Smooth muscle cell (in vitro differentiated cells): Measurements from ENCODE around the gene CACNA2D3. TPM values are rescaled to one million over a fixed set of nuclear protein-coding genes. Genes with fewer than 3 reads are reported as not detected.

Experiments
- DNase-seq: peaks from one replicate; lab custom pipeline; 2025; ENCODE audit not compliant: unreplicated experiment; lab: John Stamatoyannopoulos, UW
- H2AFZ ChIP-seq: fragments of 200-600 bp; sonication (generic); 2 replicates; pipeline ENCODE4 v1.6.0; 2016; ENCODE audit warnings: antibody characterized with exemption, low read depth, mild to moderate bottlenecking
- H3F3A ChIP-seq: fragments of 200-600 bp; sonication (generic); 2 replicates; pipeline ENCODE4 v1.6.0; 2017; ENCODE audit warnings: antibody characterized with exemption, low read depth
- H3K27ac ChIP-seq: fragments of 200-600 bp; sonication (generic); 2 replicates; pipeline ENCODE4 v1.5.1; 2016; ENCODE audit warnings: low read depth, mild to moderate bottlenecking
- H3K27me3 ChIP-seq: fragments of 200-600 bp; sonication (generic); 2 replicates; pipeline ENCODE4 v1.6.1; 2016; ENCODE audit warnings: low read depth, mild to moderate bottlenecking
- H3K36me3 ChIP-seq: fragments of 200-600 bp; sonication (generic); 2 replicates; pipeline ENCODE4 v1.5.1; 2016; ENCODE audit warnings: low read depth
- H3K4me1 ChIP-seq: fragments of 200-600 bp; sonication (generic); 2 replicates; pipeline ENCODE4 v1.5.1; 2016; ENCODE audit warnings: low read depth
- H3K4me2 ChIP-seq: fragments of 200-600 bp; sonication (generic); 2 replicates; pipeline ENCODE4 v1.6.0; 2016; ENCODE audit warnings: mild to moderate bottlenecking
- H3K4me3 ChIP-seq: fragments of 200-600 bp; sonication (generic); 2 replicates; pipeline ENCODE4 v1.5.1; 2016; ENCODE audit warnings: mild to moderate bottlenecking
- H3K79me2 ChIP-seq: fragments of 200-600 bp; sonication (generic); 2 replicates; pipeline ENCODE4 v1.6.0; 2016; ENCODE audit warnings: low read depth, mild to moderate bottlenecking
- H3K9ac ChIP-seq: fragments of 200-600 bp; sonication (generic); 2 replicates; pipeline ENCODE4 v1.6.0; 2016; ENCODE audit warnings: low read depth
- H3K9me3 ChIP-seq: fragments of 200-600 bp; sonication (generic); replicated peaks from 2 replicates; pipeline ENCODE4 v1.5.1; 2016; ENCODE audit warnings: low read depth
- H4K20me1 ChIP-seq: fragments of 200-600 bp; sonication (generic); 2 replicates; pipeline ENCODE4 v1.6.0; 2016; ENCODE audit warnings: low read depth
- WGBS: methylation state at CpG from one replicate; pipeline ENCODE4 v1.1.7; 2016; ENCODE audit warnings: low lambda C conversion rate; 5-methylcytosine and 5-hydroxymethylcytosine counted together
- polyA plus RNA-seq: library from polyadenylated mRNA; unstranded; fragments of >200 nt; fragmentation: Nextera tagmentation; extraction: Ambion mirVana; gene quantifications from 2 replicates; pipeline ENCODE4 v1.2.1, GENCODE V29; 2016
- total RNA-seq: library from RNA; depleted of rRNA; stranded (reverse); fragments of >200 nt; gene quantifications from 2 replicates; pipeline ENCODE4 v1.2.3, GENCODE V29; 2014
- TF ChIP-seq, protein P1 (sequence below): fragments of 200-600 bp; sonication (generic); IDR thresholded peaks from 2 replicates; pipeline ENCODE4 v1.5.1; 2017; ENCODE audit warnings: borderline replicate concordance, mild to moderate bottlenecking, antibody characterized with exemption; ENCODE audit not compliant: insufficient read depth, poor library complexity, severe bottlenecking

Gene CACNA2D3
- total and polyA plus RNA-seq, 2 experiments from 2014 or later, result 0.15 to 0.90 TPM

DNA sequence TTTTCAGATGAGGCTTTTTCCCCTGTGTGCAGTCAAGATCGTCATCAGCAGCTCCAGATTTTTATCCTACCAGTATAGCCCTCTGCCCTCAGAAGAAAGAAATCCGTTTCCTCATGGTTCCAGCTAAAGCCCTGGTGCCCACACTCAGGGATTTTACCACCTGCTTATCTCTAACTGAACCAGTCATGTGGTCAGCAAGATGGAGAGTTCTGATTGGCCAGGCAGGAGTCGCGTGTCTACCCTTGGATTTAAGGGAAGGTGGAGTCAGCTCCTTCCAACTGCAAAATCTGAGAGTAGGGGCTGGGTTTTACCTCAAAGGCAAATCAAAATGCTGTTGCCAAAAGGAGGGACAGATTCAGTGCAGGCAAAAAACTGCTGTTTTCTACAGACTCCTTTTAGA, 670.2 kb downstream of the CACNA2D3 start:
- Histone ChIP-seq H3K27me3 (no peaks in the 10 kb centered on the region), H3K4me3 (no peak overlapping the region), H3K9me3 (no peaks in the 10 kb centered on the region), H2AFZ (no peak overlapping the region), H4K20me1 (no peaks in the 10 kb centered on the region), H3K9ac (no peak overlapping the region), H3K4me1 (no peaks in the 10 kb centered on the region), H3K27ac (no peak overlapping the region), H3F3A (no peaks in the 10 kb centered on the region), H3K4me2 (no peak overlapping the region), H3K79me2 (no peaks in the 10 kb centered on the region), H3K36me3 (no peaks in the 10 kb centered on the region)
- 78% methylated on average over 4 of the region's 4 CpGs for WGBS
- TF ChIP-seq, protein P1, sequence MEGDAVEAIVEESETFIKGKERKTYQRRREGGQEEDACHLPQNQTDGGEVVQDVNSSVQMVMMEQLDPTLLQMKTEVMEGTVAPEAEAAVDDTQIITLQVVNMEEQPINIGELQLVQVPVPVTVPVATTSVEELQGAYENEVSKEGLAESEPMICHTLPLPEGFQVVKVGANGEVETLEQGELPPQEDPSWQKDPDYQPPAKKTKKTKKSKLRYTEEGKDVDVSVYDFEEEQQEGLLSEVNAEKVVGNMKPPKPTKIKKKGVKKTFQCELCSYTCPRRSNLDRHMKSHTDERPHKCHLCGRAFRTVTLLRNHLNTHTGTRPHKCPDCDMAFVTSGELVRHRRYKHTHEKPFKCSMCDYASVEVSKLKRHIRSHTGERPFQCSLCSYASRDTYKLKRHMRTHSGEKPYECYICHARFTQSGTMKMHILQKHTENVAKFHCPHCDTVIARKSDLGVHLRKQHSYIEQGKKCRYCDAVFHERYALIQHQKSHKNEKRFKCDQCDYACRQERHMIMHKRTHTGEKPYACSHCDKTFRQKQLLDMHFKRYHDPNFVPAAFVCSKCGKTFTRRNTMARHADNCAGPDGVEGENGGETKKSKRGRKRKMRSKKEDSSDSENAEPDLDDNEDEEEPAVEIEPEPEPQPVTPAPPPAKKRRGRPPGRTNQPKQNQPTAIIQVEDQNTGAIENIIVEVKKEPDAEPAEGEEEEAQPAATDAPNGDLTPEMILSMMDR, result no peak
- DNase-seq, result no peak

DNA sequence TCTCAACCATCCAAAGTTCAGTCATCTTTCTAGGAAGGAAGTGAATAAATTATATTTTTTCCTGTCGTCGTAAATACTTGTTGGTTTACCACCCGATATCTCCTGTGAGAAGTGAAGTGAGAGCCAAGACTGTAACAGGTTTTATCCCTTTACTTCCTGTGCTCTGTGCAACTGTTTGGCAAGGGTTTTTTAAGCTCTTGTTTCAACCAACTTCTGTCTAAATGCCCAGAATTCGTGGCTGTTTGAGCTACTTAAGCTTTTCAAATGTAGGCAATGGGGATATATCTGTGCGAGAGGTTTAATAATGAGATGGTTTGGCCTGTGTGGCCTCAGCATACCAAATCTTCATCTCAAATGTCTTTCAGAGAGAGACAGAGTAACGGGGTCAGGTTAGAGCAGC, 670.8 kb downstream of the CACNA2D3 start:
- Histone ChIP-seq H3K27me3 (no peaks in the 10 kb centered on the region), H2AFZ (no peak overlapping the region), H3F3A (no peaks in the 10 kb centered on the region), H3K4me1 (no peaks in the 10 kb centered on the region), H4K20me1 (no peaks in the 10 kb centered on the region), H3K4me2 (no peak overlapping the region), H3K9ac (no peak overlapping the region), H3K4me3 (no peak overlapping the region), H3K27ac (no peak overlapping the region), H3K36me3 (no peaks in the 10 kb centered on the region), H3K79me2 (no peaks in the 10 kb centered on the region), H3K9me3 (no peaks in the 10 kb centered on the region)
- WGBS, result 90% methylated on average over 6 of the region's 6 CpGs
- no peak for DNase-seq
- TF ChIP-seq, protein P1, result no peak

DNA sequence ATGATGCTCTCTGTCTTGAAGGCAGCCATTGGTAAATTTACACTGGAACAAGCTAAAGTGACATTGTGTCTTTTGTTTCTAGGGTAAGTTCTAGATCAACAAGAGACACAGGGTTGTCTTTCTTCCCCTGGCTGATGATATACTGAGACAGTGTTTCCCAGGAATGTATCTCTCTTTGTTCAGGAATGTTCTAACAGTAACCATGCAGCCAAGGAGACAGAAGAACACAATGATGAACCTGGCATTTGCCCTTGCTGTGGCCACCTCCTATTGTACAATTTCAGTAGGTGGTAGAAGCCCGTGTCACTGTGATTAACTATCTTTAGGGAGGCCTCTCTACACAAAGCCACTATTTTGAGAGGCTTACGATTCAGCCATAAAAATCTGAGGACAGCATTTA, 674.8 kb downstream of the CACNA2D3 start:
- Histone ChIP-seq H4K20me1 (no peaks in the 10 kb centered on the region), H3K79me2 (no peaks in the 10 kb centered on the region), H3K27me3 (no peaks in the 10 kb centered on the region), H3K9me3 (no peaks in the 10 kb centered on the region), H3K9ac (no peak overlapping the region), H3K27ac (no peak overlapping the region), H3K4me2 (no peak overlapping the region), H2AFZ (no peak overlapping the region), H3F3A (no peaks in the 10 kb centered on the region), H3K4me3 (no peak overlapping the region), H3K36me3 (no peaks in the 10 kb centered on the region), H3K4me1 (no peaks in the 10 kb centered on the region)
- whole genome bisulfite sequencing, result 91% methylated on average over 2 of the region's 2 CpGs
- TF ChIP-seq, protein P1, result no peak
- DNase-seq, result no peak

DNA sequence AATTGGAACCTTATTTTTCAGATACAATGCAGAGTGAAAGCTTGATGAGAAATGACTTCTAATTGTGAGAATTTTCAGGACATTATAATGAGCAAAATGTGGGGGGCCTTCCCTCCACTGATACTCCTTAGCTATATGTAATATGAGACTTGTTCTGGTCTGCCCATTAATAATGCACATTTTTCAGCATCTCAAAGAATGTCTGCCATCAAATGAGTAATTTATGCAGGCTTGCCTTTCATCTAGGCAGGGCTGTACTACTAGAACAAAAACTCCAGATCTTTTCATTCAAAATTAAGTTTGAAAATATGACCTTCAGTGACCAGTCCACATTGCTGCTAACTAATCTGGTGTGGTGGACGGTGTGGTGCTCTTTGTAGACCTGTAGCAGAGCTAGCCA, 678.1 kb downstream of the CACNA2D3 start:
- TF ChIP-seq, protein P1, result no peak
- Histone ChIP-seq H3F3A (no peaks in the 10 kb centered on the region), H3K27me3 (no peaks in the 10 kb centered on the region), H4K20me1 (no peaks in the 10 kb centered on the region), H3K27ac (no peak overlapping the region), H2AFZ (no peak overlapping the region), H3K79me2 (no peaks in the 10 kb centered on the region), H3K36me3 (no peaks in the 10 kb centered on the region), H3K9me3 (no peaks in the 10 kb centered on the region), H3K4me1 (no peaks in the 10 kb centered on the region), H3K4me2 (no peak overlapping the region), H3K9ac (no peak overlapping the region), H3K4me3 (no peak overlapping the region)
- DNase-seq, result no peak
- 92% methylated on average over 1 of the region's 1 CpG for WGBS
